GM12878 (cell line): ENCODE measurements around the gene DNAJB6. TPM values are rescaled to one million over a fixed set of nuclear protein-coding genes. Genes with fewer than 3 reads are reported as not detected.

Experiments
- ATAC-seq: fragments of 200-7000 bp; cut with Tn5 transposase; 3 replicates; pipeline ENCODE4 v1.9.1; 2020; ENCODE audit warnings: mild to moderate bottlenecking, moderate library complexity
- BruUV-seq: library from RNA; stranded (reverse); fragments of 400-500 nt; replicated peaks from 2 replicates; lab custom pipeline; 2021; lab: Mats Ljungman, UMichigan
- CTCF ChIA-PET: fragments of 300-600 bp; sonication (Branson Sonifier 250); formaldehyde crosslinking; extraction: SDS; loops from one replicate; lab custom pipeline; 2021; ENCODE audit warnings: inconsistent platforms; lab: Yijun Ruan, JAX
- POLR2A ChIA-PET: fragments of 350-600 bp; formaldehyde crosslinking; extraction: SDS; loops from one replicate; lab custom pipeline; 2021; ENCODE audit warnings: inconsistent platforms; lab: Charles Lee
- RAD21 ChIA-PET: fragments of 300-600 bp; sonication (Branson Sonifier 250); formaldehyde crosslinking; loops from one replicate; lab custom pipeline; 2023; ENCODE audit warnings: antibody characterized with exemption; ENCODE audit not compliant: unreplicated experiment; lab: Charles Lee
- SMC1A ChIA-PET: fragments of 300-600 bp; sonication (Branson Sonifier 250); formaldehyde crosslinking; loops from one replicate; lab custom pipeline; 2023; ENCODE audit not compliant: unreplicated experiment, uncharacterized antibody; lab: Charles Lee
- DNase-seq: peaks from one replicate; pipeline ENCODE4 v3.0.0-alpha.2; 2011; ENCODE audit warnings: low read depth, low spot score
- FAIRE-seq: peaks from 3 replicates; lab custom pipeline; 2011; peaks lifted over from hg19 to GRCh38; lab: Jason Lieb, UNC
- H2AFZ ChIP-seq: 2 replicates; pipeline ENCODE4 v1.6.0; 2011; ENCODE audit warnings: low read depth, low read length, control low read depth; ENCODE audit not compliant: control insufficient read depth
- H3K27ac ChIP-seq: 2 replicates; pipeline ENCODE4 v1.5.1; 2011; ENCODE audit warnings: control low read depth; ENCODE audit not compliant: control insufficient read depth, insufficient read depth
- H3K27me3 ChIP-seq, 2 experiments: replicated peaks in 1 of 2; 2 replicates each; pipeline versions ENCODE4 v1.6.0 to v1.6.1; 2011; ENCODE audit warnings: low read length in 1 of 2; ENCODE audit not compliant: control insufficient read depth in 2 of 2, insufficient read depth in 2 of 2
- H3K36me3 ChIP-seq, 2 experiments: 2 replicates each; pipeline ENCODE4 v1.5.1; 2011; ENCODE audit warnings: low read length in 1 of 2; ENCODE audit not compliant: control insufficient read depth in 2 of 2, insufficient read depth in 2 of 2
- H3K4me1 ChIP-seq: 2 replicates; pipeline ENCODE4 v1.6.1; 2011; ENCODE audit warnings: mild to moderate bottlenecking, low read length, moderate library complexity, mixed read lengths; ENCODE audit not compliant: control insufficient read depth, insufficient read depth
- H3K4me2 ChIP-seq: 2 replicates; pipeline ENCODE4 v1.6.0; 2011; ENCODE audit warnings: control low read depth; ENCODE audit not compliant: control insufficient read depth, insufficient read depth
- H3K4me3 ChIP-seq: fragments of 200-600 bp; sonication (generic); 2 replicates; pipeline ENCODE4 v1.5.1; 2016
- H3K79me2 ChIP-seq: 2 replicates; pipeline ENCODE4 v1.6.0; 2011; ENCODE audit warnings: low read length; ENCODE audit not compliant: control insufficient read depth, insufficient read depth
- H3K9ac ChIP-seq: 2 replicates; pipeline ENCODE4 v1.8.0; 2011; ENCODE audit warnings: low read length, control low read depth, mixed read lengths; ENCODE audit not compliant: control insufficient read depth, insufficient read depth
- H3K9me3 ChIP-seq: replicated peaks from 3 replicates; pipeline ENCODE4 v1.5.1; 2011; ENCODE audit warnings: mild to moderate bottlenecking, low read length; ENCODE audit not compliant: control insufficient read depth, insufficient read depth
- H4K20me1 ChIP-seq: 2 replicates; pipeline ENCODE4 v1.6.0; 2011; ENCODE audit not compliant: control insufficient read depth, insufficient read depth
- PML ChIP-seq: IDR thresholded peaks from 2 replicates; pipeline ENCODE4 v1.6.1; 2012; ENCODE audit warnings: low read length, inconsistent platforms
- POLR2A ChIP-seq: IDR thresholded peaks from 2 replicates; pipeline ENCODE4 v1.6.1; 2011; ENCODE audit warnings: low read depth, mild to moderate bottlenecking, low read length
- WGBS: methylation state at CpG from one replicate; pipeline ENCODE4 v1.1.6; 2016; ENCODE audit warnings: low lambda C conversion rate; ENCODE audit not compliant: insufficient replicate concordance, insufficient coverage; ENCODE audit errors: missing lambda C conversion rate; 5-methylcytosine and 5-hydroxymethylcytosine counted together
- in situ Hi-C: fragments of 300-500 bp; cut with MboI; formaldehyde crosslinking; loops from 9 replicates; pipeline ENCODE4 v1.14.3; 2018; ENCODE audit warnings: mixed read lengths
- intact Hi-C: fragments of 100-400 bp; cut with micrococcal nuclease; formaldehyde crosslinking; loops from one replicate; pipeline ENCODE4 v1.14.2; 2022; ENCODE audit not compliant: unreplicated experiment
- polyA plus RNA-seq, 11 experiments: library from polyadenylated mRNA; depleted of rRNA in 4 of 11; unstranded in 6 of 11; stranded (reverse) in 5 of 11; fragments of >200 nt; fragmentation: Nextera tagmentation in 4 of 11; fragmentation: Illumina TruSeq in 1 of 11; extraction: Ambion mirVana in 4 of 11; extraction: Trizol in 1 of 11; gene quantifications; 1 replicate in 1 of 11; 2 replicates in 10 of 11; pipeline versions ENCODE4 v1.2.1 to v1.2.3, GENCODE V29; 2011 to 2016; ENCODE audit warnings: inconsistent platforms in 2 of 11, missing spikeins in 2 of 11, low read depth in 1 of 11
- total RNA-seq, 4 experiments: library from RNA; depleted of rRNA in 3 of 4; stranded (reverse); fragments of >200 nt in 3 of 4; fragmentation: Illumina TruSeq in 1 of 4; extraction: Trizol in 1 of 4; gene quantifications; 2 replicates each; pipeline versions ENCODE4 v1.2.1 to v1.2.3, GENCODE V29; 2013 to 2021
- TF ChIP-seq, protein P1 (sequence below): fragments of 450-650 bp; IDR thresholded peaks from 2 replicates; pipeline ENCODE4 v1.6.1; 2017; ENCODE audit warnings: mild to moderate bottlenecking, moderate library complexity
- TF ChIP-seq, protein P2 (sequence below): IDR thresholded peaks from 2 replicates; pipeline ENCODE4 v1.6.1; 2012; ENCODE audit warnings: low read length, inconsistent platforms

The DNAJB6 gene
- total and polyA plus RNA-seq, 10 of the 15 experiments (the other 5 are each of a cell fraction or from before 2014, with no cell fraction given), result 34.5 to 117 (median 53.1) TPM

DNA sequence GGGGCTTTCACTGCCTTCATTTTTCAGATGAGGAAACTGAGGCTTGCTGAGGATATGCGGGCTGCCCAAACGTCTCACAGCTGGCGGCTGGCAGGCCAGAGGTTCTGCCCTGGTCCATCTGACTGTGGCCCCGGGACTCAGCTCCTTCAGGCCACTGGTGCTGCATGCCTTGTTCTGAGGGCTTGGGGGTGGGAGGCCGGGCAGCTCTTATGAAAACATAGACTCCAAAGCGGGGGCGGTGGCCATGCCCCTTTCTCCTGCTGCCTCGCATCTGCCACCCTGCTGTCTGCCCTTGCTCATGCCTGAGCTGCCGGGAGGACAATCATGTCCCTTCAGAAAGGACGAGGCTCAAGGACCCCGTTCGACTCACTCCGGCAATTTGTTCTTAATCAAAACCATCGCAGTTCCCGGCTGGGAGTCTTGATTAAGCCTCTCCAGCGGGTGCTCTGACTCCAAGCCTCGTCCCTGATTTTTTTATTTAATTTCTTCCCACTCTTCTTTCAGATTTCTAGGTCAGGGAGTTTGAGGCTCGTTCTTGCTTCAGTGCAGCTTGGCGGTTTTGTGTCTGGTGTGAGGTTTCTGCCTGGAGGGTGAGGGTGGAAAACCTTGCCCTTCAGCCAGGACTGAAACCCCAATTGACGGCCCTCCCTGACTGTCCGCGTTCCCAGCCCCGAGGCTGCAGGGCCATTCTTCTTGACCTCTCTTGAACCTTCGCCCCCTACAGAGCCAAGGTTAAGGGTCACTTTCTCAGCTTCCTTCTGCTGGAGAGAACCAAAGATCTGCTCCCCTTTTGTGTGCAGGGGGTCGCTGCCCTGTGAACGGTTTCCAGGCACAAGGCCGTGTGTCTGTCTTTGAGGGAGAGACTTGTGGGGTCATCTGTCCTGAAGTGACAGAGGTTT, 120.8 kb downstream of the DNAJB6 start (continued):
- TF ChIP-seq, protein P1, sequence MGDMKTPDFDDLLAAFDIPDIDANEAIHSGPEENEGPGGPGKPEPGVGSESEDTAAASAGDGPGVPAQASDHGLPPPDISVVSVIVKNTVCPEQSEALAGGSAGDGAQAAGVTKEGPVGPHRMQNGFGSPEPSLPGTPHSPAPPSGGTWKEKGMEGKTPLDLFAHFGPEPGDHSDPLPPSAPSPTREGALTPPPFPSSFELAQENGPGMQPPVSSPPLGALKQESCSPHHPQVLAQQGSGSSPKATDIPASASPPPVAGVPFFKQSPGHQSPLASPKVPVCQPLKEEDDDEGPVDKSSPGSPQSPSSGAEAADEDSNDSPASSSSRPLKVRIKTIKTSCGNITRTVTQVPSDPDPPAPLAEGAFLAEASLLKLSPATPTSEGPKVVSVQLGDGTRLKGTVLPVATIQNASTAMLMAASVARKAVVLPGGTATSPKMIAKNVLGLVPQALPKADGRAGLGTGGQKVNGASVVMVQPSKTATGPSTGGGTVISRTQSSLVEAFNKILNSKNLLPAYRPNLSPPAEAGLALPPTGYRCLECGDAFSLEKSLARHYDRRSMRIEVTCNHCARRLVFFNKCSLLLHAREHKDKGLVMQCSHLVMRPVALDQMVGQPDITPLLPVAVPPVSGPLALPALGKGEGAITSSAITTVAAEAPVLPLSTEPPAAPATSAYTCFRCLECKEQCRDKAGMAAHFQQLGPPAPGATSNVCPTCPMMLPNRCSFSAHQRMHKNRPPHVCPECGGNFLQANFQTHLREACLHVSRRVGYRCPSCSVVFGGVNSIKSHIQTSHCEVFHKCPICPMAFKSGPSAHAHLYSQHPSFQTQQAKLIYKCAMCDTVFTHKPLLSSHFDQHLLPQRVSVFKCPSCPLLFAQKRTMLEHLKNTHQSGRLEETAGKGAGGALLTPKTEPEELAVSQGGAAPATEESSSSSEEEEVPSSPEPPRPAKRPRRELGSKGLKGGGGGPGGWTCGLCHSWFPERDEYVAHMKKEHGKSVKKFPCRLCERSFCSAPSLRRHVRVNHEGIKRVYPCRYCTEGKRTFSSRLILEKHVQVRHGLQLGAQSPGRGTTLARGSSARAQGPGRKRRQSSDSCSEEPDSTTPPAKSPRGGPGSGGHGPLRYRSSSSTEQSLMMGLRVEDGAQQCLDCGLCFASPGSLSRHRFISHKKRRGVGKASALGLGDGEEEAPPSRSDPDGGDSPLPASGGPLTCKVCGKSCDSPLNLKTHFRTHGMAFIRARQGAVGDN, result no peak
- no peak for TF ChIP-seq POLR2A
- TF ChIP-seq, all 136 proteins: peak for 0

- Histone ChIP-seq H2AFZ (no peak overlapping the region), H3K4me1 (no peaks in the 10 kb centered on the region), H3K79me2 (no peaks in the 10 kb centered on the region), H3K4me3 (no peak overlapping the region), H3K36me3 (no peaks in the 10 kb centered on the region), H3K4me2 (no peak overlapping the region), H4K20me1 (no peaks in the 10 kb centered on the region), H3K9me3 (no peaks in the 10 kb centered on the region), H3K9ac (no peak overlapping the region), H3K27me3 (no peaks in the 10 kb centered on the region; a peak in 1 of 4 replicates), H3K27ac (no peak overlapping the region)
- SMC1A ChIA-PET, result no interaction called here
- intact Hi-C loops, result no loop called here
- CTCF ChIA-PET, result no interaction called here
- POLR2A ChIA-PET, result no interaction called here
- WGBS, result 47% methylated on average over 9 of the region's 9 CpGs
- in situ Hi-C loops, result no loop called here
- FAIRE-seq (no peak), DNase-seq (no peak), ATAC-seq (no peak)
- RAD21 ChIA-PET, result no interaction called here
- no TSS peak for BruUV-seq
- no peak for TF ChIP-seq PML
- TF ChIP-seq, protein P2, sequence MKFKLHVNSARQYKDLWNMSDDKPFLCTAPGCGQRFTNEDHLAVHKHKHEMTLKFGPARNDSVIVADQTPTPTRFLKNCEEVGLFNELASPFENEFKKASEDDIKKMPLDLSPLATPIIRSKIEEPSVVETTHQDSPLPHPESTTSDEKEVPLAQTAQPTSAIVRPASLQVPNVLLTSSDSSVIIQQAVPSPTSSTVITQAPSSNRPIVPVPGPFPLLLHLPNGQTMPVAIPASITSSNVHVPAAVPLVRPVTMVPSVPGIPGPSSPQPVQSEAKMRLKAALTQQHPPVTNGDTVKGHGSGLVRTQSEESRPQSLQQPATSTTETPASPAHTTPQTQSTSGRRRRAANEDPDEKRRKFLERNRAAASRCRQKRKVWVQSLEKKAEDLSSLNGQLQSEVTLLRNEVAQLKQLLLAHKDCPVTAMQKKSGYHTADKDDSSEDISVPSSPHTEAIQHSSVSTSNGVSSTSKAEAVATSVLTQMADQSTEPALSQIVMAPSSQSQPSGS, result no peak
Observed at GRCh38 chr7:157458254-157458633, 121.4 kb downstream of the DNAJB6 start.
